ENCODE measurements around the gene ENHO. TPM values are rescaled to one million over a fixed set of nuclear protein-coding genes. Genes with fewer than 3 reads are reported as not detected.
"Not testable (repeated sequence)": the region's sequence is repeated elsewhere in the genome, so short reads cannot be mapped to it uniquely, and the experiment has no call there.

The ENHO gene
- total and polyA plus RNA-seq, 7 donors: 0.20 to 1.2 (median 0.37) TPM; not detected in 1

DNA sequence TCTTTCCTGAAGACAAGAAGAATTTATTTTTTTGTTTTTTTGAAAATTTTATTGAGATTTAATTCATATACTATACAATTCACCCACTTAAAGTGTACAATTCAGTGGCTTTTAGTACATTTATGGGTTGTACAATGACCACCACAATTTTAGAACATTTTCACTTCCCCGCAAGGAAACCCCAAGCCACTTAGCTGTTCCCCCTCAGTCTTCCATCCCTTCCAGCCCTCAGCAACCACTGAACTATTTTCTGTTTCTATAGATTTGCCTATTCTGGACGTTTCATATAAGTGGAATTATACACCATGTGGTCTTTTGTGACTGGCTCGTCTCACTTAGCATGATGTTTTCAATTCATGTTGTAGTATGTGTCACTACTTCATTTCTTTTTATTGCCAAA lies 36.2 kb downstream of the ENHO start:
- intact Hi-C loops (cut with DNase I): no loop called here
- Histone ChIP-seq H3K4me1 (peaks cover 9% of the 10 kb centered on the region), H3K27me3 (ENCODE audit: insufficient read depth in 3 of 3, low read length in 2 of 3) (no peaks in the 10 kb centered on the region), H3K9me3 (no peaks in the 10 kb centered on the region), H3K27ac (no peak overlapping the region), H3K36me3 (ENCODE audit: insufficient read depth in 1 of 2, low read depth in 1 of 2) (no peaks in the 10 kb centered on the region), H3K4me3 (no peak overlapping the region)
- WGBS, 3 donors: 64 to 67% (median 65%) methylated on average over 3 of the region's 3 CpGs
- DNase-seq (no peak), ATAC-seq (no peak)
- TF ChIP-seq CTCF (IDR thresholded peaks at IDR 0.05): no peak

DNA sequence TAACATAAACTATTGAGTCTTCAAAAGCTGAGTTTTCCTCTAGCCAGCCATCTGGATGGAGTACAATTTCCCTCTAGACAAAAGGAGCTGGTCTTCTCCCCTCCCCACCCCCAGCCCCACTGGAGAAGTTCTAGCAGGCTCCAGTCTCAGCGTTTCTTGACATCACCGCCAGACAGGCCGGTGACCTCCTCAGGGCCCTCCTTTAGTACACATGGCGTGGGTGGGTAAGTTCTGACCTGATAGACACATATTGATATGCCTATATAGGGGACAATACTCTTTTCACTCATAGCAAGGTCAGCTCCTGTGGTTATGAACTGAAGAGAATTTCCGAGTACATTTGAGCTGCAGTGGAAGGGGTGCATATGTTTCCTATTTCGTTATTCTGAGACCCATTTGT lies 37.0 kb downstream of the ENHO start:
- no peak for ATAC-seq
- no peaks in the 10 kb centered on the region for H3K36me3 ChIP-seq (ENCODE audit: insufficient read depth in 1 of 2, low read depth in 1 of 2)
- H3K27ac ChIP-seq: no peak overlapping the region
- no peak for DNase-seq
- intact Hi-C loops (cut with DNase I): no loop called here
- H3K9me3 ChIP-seq: no peaks in the 10 kb centered on the region
- no peak overlapping the region for H3K4me3 ChIP-seq
- 75 to 84% (median 78%) methylated on average over 6 of the region's 6 CpGs for WGBS, 3 donors
- no peaks in the 10 kb centered on the region for H3K27me3 ChIP-seq (ENCODE audit: insufficient read depth in 3 of 3, low read length in 2 of 3)
- peaks cover 9% of the 10 kb centered on the region for H3K4me1 ChIP-seq
- no peak for TF ChIP-seq CTCF (IDR thresholded peaks at IDR 0.05)

- Histone ChIP-seq H3K9me3 (no peaks in the 10 kb centered on the region), H3K27me3 (ENCODE audit: insufficient read depth in 3 of 3, low read length in 2 of 3) (no peaks in the 10 kb centered on the region), H3K27ac (no peak overlapping the region), H3K36me3 (ENCODE audit: insufficient read depth in 1 of 2, low read depth in 1 of 2) (no peaks in the 10 kb centered on the region), H3K4me3 (no peak overlapping the region), H3K4me1 (peaks cover 9% of the 10 kb centered on the region)
- no peak for TF ChIP-seq CTCF (IDR thresholded peaks at IDR 0.05)
- ATAC-seq (no peak), DNase-seq (no peak)
- intact Hi-C loops (cut with DNase I): no loop called here
Measured at GRCh38 chr9:34484678-34485077, 38.1 kb downstream of the ENHO start.

- H3K27ac ChIP-seq; H3K36me3 ChIP-seq (ENCODE audit: insufficient read depth in 1 of 2, low read depth in 1 of 2); H3K9me3 ChIP-seq; H3K4me3 ChIP-seq; intact Hi-C loops (cut with DNase I); ATAC-seq; DNase-seq; H3K27me3 ChIP-seq (ENCODE audit: insufficient read depth in 3 of 3, low read length in 2 of 3); H3K4me1 ChIP-seq: not testable (repeated sequence)
- 93 to 96% (median 95%) methylated on average over 13 to 25 of the region's 27 CpGs for WGBS, 3 donors
Measured at GRCh38 chr9:34482746-34483145, 40.0 kb downstream of the ENHO start.

DNA sequence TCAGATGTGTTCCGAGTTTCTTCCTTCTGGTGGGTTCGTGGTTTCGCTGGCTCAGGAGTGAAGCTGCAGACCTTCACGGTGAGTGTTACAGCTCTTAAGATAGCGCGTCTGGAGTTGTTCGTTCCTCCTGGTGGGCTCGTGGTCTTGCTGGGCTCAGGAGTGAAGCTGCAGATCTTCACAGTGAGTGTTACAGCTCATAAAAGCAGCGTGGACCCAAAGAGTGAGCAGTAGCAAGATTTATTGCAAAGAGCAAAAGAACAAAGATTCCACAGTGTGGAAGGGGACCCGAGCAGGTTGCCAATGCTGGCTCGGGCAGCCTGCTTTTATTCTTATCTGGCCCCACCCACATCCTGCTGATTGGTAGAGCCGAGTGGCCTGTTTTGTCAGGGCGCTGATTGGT lies 41.2 kb downstream of the ENHO start:
- H3K27ac ChIP-seq; ATAC-seq; H3K4me3 ChIP-seq; intact Hi-C loops (cut with DNase I); H3K4me1 ChIP-seq; DNase-seq; H3K27me3 ChIP-seq (ENCODE audit: insufficient read depth in 3 of 3, low read length in 2 of 3); H3K9me3 ChIP-seq; H3K36me3 ChIP-seq (ENCODE audit: insufficient read depth in 1 of 2, low read depth in 1 of 2): not testable (repeated sequence)
- 63 to 65% (median 65%) methylated on average over 9 to 13 of the region's 13 CpGs for WGBS, 3 donors

- TF ChIP-seq CTCF (IDR thresholded peaks at IDR 0.05): no peak
- 35 to 46% (median 38%) methylated on average over 5 of the region's 5 CpGs for WGBS, 3 donors
Measured at GRCh38 chr9:34479431-34479866, 43.3 kb downstream of the ENHO start.

More at GRCh38 chr9:34479431-34479866, 43.3 kb downstream of the ENHO start:
- H3K9me3 ChIP-seq: no peaks in the 10 kb centered on the region
- H3K27me3 ChIP-seq (ENCODE audit: insufficient read depth in 3 of 3, low read length in 2 of 3): no peaks in the 10 kb centered on the region
- H3K27ac ChIP-seq: no peak overlapping the region
- ATAC-seq: no peak
- H3K4me3 ChIP-seq: no peak overlapping the region
- no peaks in the 10 kb centered on the region for H3K36me3 ChIP-seq (ENCODE audit: insufficient read depth in 1 of 2, low read depth in 1 of 2)
- intact Hi-C loops (cut with DNase I): no loop called here
- peaks cover 9% of the 10 kb centered on the region for H3K4me1 ChIP-seq
- DNase-seq: no peak
